GM10847 (cell line): ENCODE data around the gene SHPK.

Experiments used
- POLR2A ChIP-seq: IDR thresholded peaks from 2 replicates; pipeline ENCODE4 v1.6.1; 2011; ENCODE audit not compliant: insufficient read length; ENCODE audit errors: extremely low read depth

SHPK gene

GRCh38 chr17:3592216-3592860 lies 43.7 kb downstream of the SHPK start:
- no peak for TF ChIP-seq POLR2A

- TF ChIP-seq POLR2A = no peak
Measured at GRCh38 chr17:3590768-3591167, 45.3 kb downstream of the SHPK start.

GRCh38 chr17:3590231-3590630 lies 45.8 kb downstream of the SHPK start:
- no peak for TF ChIP-seq POLR2A

- TF ChIP-seq POLR2A = no peak
Measured at GRCh38 chr17:3589784-3590183, 46.3 kb downstream of the SHPK start.

GRCh38 chr17:3585826-3586225 lies 50.2 kb downstream of the SHPK start:
- TF ChIP-seq POLR2A = no peak

- no peak for TF ChIP-seq POLR2A
Measured at GRCh38 chr17:3583456-3583855, 52.6 kb downstream of the SHPK start.

GRCh38 chr17:3582915-3583314 lies 53.1 kb downstream of the SHPK start:
- no peak for TF ChIP-seq POLR2A

- no peak for TF ChIP-seq POLR2A
Measured at GRCh38 chr17:3576970-3577369, 59.1 kb downstream of the SHPK start.

- no peak for TF ChIP-seq POLR2A
Measured at GRCh38 chr17:3575511-3575910, 60.5 kb downstream of the SHPK start.

GRCh38 chr17:3574231-3574630 lies 61.8 kb downstream of the SHPK start:
- TF ChIP-seq POLR2A = no peak

- no peak for TF ChIP-seq POLR2A
Measured at GRCh38 chr17:3573246-3574100, 62.6 kb downstream of the SHPK start.

GRCh38 chr17:3572231-3572630 lies 63.8 kb downstream of the SHPK start:
- no peak for TF ChIP-seq POLR2A

- TF ChIP-seq POLR2A = no peak
Measured at GRCh38 chr17:3571043-3571900, 64.8 kb downstream of the SHPK start.

GRCh38 chr17:3569534-3570137 lies 66.4 kb downstream of the SHPK start:
- no peak for TF ChIP-seq POLR2A

GRCh38 chr17:3566551-3566950 lies 69.5 kb downstream of the SHPK start:
- no peak for TF ChIP-seq POLR2A

- no peak for TF ChIP-seq POLR2A
Measured at GRCh38 chr17:3565143-3565542, 70.9 kb downstream of the SHPK start.

GRCh38 chr17:3559270-3559645 lies 76.8 kb downstream of the SHPK start:
- no peak for TF ChIP-seq POLR2A
